ENCODE measurements around the gene RNU1-3.
"Not testable (repeated sequence)": the region's sequence is repeated elsewhere in the genome, so short reads cannot be mapped to it uniquely, and the experiment has no call there.

RNU1-3 gene

GRCh38 chr1:16623337-16623736 lies 43.4 kb downstream of the RNU1-3 start:
- H3K27ac Mint-ChIP-seq (ENCODE audit: low read depth); H3K27me3 Mint-ChIP-seq; H3K4me1 Mint-ChIP-seq; H3K4me3 Mint-ChIP-seq; ATAC-seq (replicated peaks; ENCODE audit: extremely low read depth, poor library complexity, severe bottlenecking); H3K9me3 Mint-ChIP-seq; DNase-seq (ENCODE audit: low spot score in 2 of 2): not testable (repeated sequence)
- H3K36me3 Mint-ChIP-seq (ENCODE audit: insufficient read depth): peaks cover 12% of the 10 kb centered on the region

DNA sequence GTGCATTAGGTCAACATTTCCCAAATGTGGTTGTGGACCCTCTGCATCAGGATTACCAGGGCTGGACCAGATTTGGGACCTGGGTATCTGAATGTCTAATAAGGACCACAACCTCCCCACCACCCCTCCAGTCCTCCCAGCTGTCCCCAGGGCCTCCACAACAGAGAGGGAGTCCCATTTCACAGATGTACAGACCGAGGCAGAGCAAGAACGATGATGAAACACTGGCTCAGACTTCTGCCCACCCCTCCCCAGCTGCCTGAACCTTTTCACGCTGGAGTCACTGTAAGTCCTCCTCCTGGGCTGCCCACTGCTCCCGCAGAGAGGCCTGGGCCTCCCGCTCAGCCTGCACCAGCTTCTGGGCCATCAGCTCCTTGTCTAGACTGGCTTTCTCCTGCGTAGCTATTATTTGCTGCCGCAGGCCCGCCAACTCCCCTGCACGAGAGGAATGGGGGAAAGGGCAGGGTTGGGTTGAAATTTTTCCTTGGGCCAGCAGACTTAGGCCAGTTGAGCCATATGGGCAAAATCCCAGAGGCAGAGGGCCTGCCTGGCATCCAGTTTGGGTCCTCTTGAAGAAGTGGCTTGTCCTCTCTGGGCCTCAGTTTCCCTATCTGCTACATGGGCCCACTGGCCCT lies 45.0 kb downstream of the RNU1-3 start:
- not testable (repeated sequence) for H3K4me3 Mint-ChIP-seq; ATAC-seq (replicated peaks; ENCODE audit: extremely low read depth, poor library complexity, severe bottlenecking); DNase-seq (ENCODE audit: low spot score in 2 of 2); H3K27ac Mint-ChIP-seq (ENCODE audit: low read depth); H3K27me3 Mint-ChIP-seq; H3K4me1 Mint-ChIP-seq; H3K36me3 Mint-ChIP-seq (ENCODE audit: insufficient read depth); H3K9me3 Mint-ChIP-seq

DNA sequence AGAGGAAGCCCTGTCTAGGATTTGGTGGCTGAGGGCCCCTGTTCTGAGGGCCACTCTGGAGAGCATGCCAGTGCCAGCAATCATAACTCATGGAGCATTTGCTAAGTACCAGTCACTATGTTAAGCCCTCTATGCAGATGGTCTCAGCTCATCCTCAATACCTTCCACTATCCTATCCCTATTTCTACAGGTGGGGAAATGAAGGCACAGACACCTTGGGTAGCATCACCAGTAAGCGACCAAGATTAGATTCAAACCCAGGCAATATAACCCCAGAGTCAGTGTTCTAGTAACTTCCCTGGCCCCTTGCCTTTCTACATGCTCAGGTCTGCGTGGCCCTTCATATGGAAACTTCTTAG lies 45.5 kb downstream of the RNU1-3 start:
- no peak for ATAC-seq (replicated peaks; ENCODE audit: extremely low read depth, poor library complexity, severe bottlenecking)
- Mint-ChIP-seq H3K27me3 (no peaks in the 10 kb centered on the region), H3K36me3 (ENCODE audit: insufficient read depth) (peaks cover 5% of the 10 kb centered on the region), H3K27ac (ENCODE audit: low read depth) (no peak overlapping the region), H3K9me3 (no peaks in the 10 kb centered on the region), H3K4me3 (no peak overlapping the region), H3K4me1 (peaks cover 6% of the 10 kb centered on the region)
- DNase-seq (ENCODE audit: low spot score in 2 of 2): no peak

GRCh38 chr1:16619803-16620501 lies 46.8 kb downstream of the RNU1-3 start:
- not testable (repeated sequence) for H3K27me3 Mint-ChIP-seq; H3K36me3 Mint-ChIP-seq (ENCODE audit: insufficient read depth); H3K27ac Mint-ChIP-seq (ENCODE audit: low read depth); H3K4me3 Mint-ChIP-seq; ATAC-seq (replicated peaks; ENCODE audit: extremely low read depth, poor library complexity, severe bottlenecking); H3K4me1 Mint-ChIP-seq; H3K9me3 Mint-ChIP-seq
- DNase-seq (ENCODE audit: low spot score in 2 of 2): peak in 1 of 2 donors; percentile 32

- H3K9me3 Mint-ChIP-seq: no peaks in the 10 kb centered on the region
- peak in 1 of 2 donors; percentile 22 for DNase-seq (ENCODE audit: low spot score in 2 of 2)
These were observed 48.0 kb downstream of the RNU1-3 start for GRCh38 chr1:16618719-16619118.

DNA sequence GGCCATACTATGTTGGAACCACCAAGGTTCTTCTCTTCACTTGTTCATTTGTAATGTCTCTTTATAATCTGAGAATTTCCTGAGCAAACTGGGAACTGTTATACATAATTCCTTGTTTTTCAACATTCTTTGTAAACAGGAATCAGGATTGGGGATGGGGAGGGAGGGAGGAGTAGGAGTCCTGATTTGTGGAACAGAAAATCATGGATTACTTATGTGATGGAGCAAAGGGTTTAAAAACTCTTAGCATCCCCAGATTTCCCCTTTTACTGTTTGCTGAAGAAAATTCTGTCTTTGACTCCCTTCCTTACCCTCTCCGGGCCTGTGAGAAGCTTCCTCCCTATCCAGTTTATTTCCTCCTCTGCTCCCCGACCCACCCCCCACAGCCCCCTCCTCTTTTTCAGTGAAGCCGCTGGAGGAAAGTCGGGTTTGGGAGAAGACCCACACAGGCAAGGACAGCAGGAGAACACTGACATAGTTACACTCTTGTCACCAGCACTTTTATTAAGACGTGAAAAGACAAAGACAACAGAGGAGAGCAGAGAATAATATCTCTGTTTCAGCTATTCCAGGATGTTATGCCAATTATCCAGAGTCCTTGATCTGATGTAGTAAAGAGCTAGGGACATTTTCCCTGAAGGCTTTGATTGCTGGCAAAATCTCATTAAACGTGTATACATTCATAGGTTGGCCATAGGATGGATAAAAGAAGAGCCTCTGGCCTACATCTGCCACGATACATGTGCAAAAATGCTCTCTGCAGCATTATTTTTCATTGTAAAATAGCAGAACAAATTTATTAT lies 48.8 kb downstream of the RNU1-3 start:
- H3K36me3 Mint-ChIP-seq (ENCODE audit: insufficient read depth): no peaks in the 10 kb centered on the region
- no peak overlapping the region for H3K27ac Mint-ChIP-seq (ENCODE audit: low read depth)
- no peaks in the 10 kb centered on the region for H3K4me1 Mint-ChIP-seq
- DNase-seq (ENCODE audit: low spot score in 2 of 2): no peak
- no peaks in the 10 kb centered on the region for H3K27me3 Mint-ChIP-seq
- H3K4me3 Mint-ChIP-seq: no peak overlapping the region
- no peaks in the 10 kb centered on the region for H3K9me3 Mint-ChIP-seq
- no peak for ATAC-seq (replicated peaks; ENCODE audit: extremely low read depth, poor library complexity, severe bottlenecking)

More at GRCh38 chr1:16618719-16619118, 48.0 kb downstream of the RNU1-3 start:
- no peaks in the 10 kb centered on the region for H3K27me3 Mint-ChIP-seq
- H3K4me3 Mint-ChIP-seq: no peak overlapping the region
- no peak for ATAC-seq (replicated peaks; ENCODE audit: extremely low read depth, poor library complexity, severe bottlenecking)
- no peaks in the 10 kb centered on the region for H3K4me1 Mint-ChIP-seq
- no peak overlapping the region for H3K27ac Mint-ChIP-seq (ENCODE audit: low read depth)
- no peaks in the 10 kb centered on the region for H3K36me3 Mint-ChIP-seq (ENCODE audit: insufficient read depth)

- Mint-ChIP-seq H3K4me3 (no peak overlapping the region), H3K9me3 (no peaks in the 10 kb centered on the region), H3K27ac (ENCODE audit: low read depth) (no peak overlapping the region), H3K36me3 (ENCODE audit: insufficient read depth) (no peaks in the 10 kb centered on the region), H3K27me3 (no peaks in the 10 kb centered on the region), H3K4me1 (no peaks in the 10 kb centered on the region)
- ATAC-seq (replicated peaks; ENCODE audit: extremely low read depth, poor library complexity, severe bottlenecking) (no peak), DNase-seq (ENCODE audit: low spot score in 2 of 2) (no peak)
These were observed 49.6 kb downstream of the RNU1-3 start for GRCh38 chr1:16617114-16617631.
